Subcutaneous abdominal adipose tissue (tissue), 5 donors: Measurements from ENCODE around the gene HOXA4.

Source experiments
- H3K27ac ChIP-seq: one replicate; pipeline ENCODE4 v1.7.0; 2013; ENCODE audit warnings: low read depth, mild to moderate bottlenecking, inconsistent platforms, low read length, moderate library complexity
- H3K27me3 ChIP-seq, 5 donors: one replicate each; pipeline ENCODE4 v1.7.0; 2013; ENCODE audit warnings: low read length in 5 of 5, inconsistent platforms in 1 of 5; ENCODE audit not compliant: control insufficient read depth in 5 of 5, insufficient read depth in 4 of 5
- H3K36me3 ChIP-seq, 5 donors: one replicate each; pipeline ENCODE4 v1.7.0; 2013; ENCODE audit warnings: low read length in 5 of 5; ENCODE audit not compliant: control insufficient read depth in 5 of 5, insufficient read depth in 5 of 5
- H3K4me1 ChIP-seq, 5 donors: one replicate each; pipeline ENCODE4 v1.7.0; 2013; ENCODE audit warnings: low read length in 5 of 5, mild to moderate bottlenecking in 3 of 5, moderate library complexity in 1 of 5; ENCODE audit not compliant: control insufficient read depth in 5 of 5, insufficient read depth in 5 of 5
- H3K4me3 ChIP-seq, 5 donors: one replicate each; pipeline ENCODE4 v1.7.0; 2013; ENCODE audit warnings: low read length in 5 of 5, low read depth in 1 of 5
- H3K9ac ChIP-seq, 5 donors: one replicate each; pipeline ENCODE4 v1.7.0; 2013; ENCODE audit warnings: low read length in 5 of 5, mild to moderate bottlenecking in 4 of 5, moderate library complexity in 3 of 5
- H3K9me3 ChIP-seq, 5 donors: one replicate each; pipeline ENCODE4 v1.7.0; 2013; ENCODE audit warnings: low read length in 5 of 5; ENCODE audit not compliant: control insufficient read depth in 5 of 5
- donor health status: healthy.
- donor health status: healthy.
- donor health status: healthy.
- donor health status: healthy.
- donor health status: healthy.

Gene HOXA4

DNA sequence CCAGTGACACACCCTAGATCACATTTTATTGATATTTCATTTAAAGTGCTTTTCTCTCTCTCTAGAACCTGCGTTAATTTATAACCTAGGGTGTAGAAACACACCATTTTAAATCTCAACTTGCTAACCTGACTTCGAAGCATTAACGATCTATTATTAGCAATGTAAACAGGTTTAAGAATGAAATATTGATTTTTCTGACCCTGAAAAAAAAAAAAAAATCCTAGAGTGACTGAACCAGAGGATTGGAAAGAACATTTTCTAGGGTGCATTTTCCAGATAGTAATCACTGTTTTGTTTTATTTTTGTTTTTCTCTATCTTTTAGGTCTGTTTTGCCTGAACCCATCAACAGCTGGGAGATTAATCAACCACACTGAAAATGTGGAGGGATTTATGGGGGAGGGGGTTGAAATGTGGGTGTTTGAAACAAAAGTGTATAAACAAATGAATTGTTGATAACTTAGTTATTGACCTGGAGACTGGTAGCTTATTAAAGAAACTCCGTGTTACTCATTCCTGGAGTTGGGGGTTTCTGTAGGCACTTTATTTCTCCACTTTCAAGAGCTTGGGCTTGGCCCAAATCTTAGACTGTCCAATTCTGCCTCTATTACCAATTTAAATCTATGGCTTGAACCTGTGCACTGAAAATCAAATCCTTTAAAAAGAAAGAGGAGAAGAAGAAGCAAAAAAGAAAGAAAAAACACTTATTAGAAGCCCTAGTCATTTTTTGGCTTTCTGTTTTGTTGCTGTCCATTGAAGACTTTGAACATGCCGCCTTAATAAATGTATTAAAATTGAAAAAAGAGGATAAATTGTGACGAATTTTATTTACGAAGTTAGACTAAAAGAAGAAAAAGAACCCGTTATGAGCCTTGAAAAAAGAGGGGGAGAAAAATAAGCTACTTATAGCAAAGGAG, 30.8 kb downstream of the HOXA4 start:
- Histone ChIP-seq H3K4me1 (peaks cover 15 to 82% (median 65%) of the 10 kb centered on the region in 5 donors), H3K27me3 (no peaks in the 10 kb centered on the region), H3K27ac (peak overlapping the region; percentile 92), H3K36me3 (peaks cover 0 to 6% (median 3%) of the 10 kb centered on the region in 5 donors), H3K9ac (peak overlapping the region in 1 of 5 donors; percentile 78), H3K9me3 (no peaks in the 10 kb centered on the region), H3K4me3 (peak overlapping the region in 4 of 5 donors; percentile 59 to 94 (median 86))

DNA sequence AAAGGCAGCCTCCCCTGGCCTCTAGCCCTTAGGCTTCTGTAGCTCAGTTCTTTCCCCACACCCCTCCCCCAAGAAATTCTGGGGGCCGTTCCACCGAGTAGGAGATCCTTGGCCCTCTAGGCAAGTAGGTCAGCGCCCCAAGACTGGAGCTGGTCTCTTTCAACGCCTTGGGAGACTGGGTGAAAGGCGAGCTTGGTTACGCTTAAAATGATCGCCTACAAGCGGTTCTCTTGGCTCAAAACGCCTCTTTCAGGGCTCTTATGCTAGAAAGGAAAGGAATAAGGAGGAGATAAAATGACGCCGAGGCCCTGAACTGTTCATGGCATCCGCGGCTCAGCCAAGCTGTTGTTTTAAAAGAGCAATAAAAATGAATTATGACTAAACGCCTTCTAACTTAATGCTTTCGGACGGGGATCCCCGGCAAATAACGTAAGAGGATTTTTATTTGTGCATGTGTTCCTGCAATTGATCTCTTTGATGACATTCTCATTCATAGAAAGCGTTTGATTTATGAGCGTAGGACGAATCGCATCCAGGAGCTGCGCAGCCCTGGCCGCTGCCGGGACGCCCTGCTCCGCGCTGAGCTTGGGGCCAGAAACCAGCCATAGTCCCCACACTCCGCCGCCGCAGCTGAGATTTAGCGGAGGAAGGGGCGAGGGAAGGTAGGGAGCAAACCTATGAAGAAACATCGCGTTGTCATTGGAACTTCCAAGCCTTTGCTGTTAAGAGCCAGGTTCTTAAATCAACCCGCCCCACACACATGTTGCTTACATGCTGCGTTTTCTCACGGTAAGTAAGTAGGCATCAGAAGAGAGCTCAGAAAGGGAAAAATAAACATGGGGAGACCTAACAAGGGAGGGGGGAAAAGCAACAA, 31.7 kb downstream of the HOXA4 start:
- Histone ChIP-seq H3K36me3 (peaks cover 0 to 6% (median 3%) of the 10 kb centered on the region in 5 donors), H3K27ac (peak overlapping the region; percentile 92), H3K9ac (peak overlapping the region; percentile 48 to 86 (median 70)), H3K27me3 (peaks cover 0 to 3% (median 0%) of the 10 kb centered on the region in 5 donors), H3K4me3 (peak overlapping the region; percentile 59 to 94 (median 79)), H3K9me3 (no peaks in the 10 kb centered on the region), H3K4me1 (peaks cover 15 to 76% (median 60%) of the 10 kb centered on the region in 5 donors)

DNA sequence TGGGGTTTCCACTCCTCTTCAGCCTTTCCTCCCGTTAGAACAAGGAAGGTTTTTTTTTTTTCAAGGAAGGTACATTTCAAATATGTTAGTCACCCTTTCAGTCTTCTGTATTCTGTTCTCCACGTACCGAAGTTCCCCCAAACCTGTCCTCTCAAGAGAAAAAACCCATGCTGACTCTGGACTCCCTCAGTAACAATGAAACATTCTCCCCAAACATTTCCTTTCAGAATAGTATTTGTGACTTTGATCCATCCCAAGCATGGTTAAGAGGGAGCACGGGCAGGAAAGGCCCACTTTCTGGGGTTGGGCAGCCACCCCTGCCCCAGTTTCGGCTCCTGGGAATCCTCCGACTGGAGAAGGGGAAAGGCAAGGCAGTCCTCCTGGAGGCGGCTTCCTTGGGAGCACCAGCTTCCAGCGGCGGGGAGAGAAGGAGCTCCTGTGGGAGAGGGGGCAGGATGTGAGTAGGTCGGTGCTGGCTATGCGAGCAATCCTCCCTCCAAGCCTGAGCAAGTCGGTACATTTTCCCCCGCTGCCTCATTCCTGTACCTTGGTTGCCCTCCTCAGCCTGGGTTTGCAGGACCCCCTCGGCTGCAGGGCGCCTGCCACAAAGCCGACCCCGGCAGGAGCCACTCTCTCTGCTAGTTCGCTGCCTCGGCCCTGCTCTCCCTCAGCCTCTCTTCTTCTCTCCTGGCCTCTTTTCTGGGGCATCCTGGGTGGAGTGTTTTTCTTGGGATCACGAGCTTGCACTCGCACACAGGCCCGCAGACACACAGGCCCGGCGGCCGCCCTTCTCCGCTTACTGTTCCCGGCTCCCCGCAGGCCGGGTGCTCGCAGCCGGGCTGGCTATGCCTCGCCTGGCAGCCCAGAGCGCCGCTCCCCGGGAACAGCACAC, 32.6 kb downstream of the HOXA4 start:
- Histone ChIP-seq H3K27me3 (peaks cover 0 to 3% (median 0%) of the 10 kb centered on the region in 5 donors), H3K4me3 (peak overlapping the region; percentile 59 to 94 (median 79)), H3K27ac (peak overlapping the region; percentile 92), H3K4me1 (peaks cover 15 to 67% (median 56%) of the 10 kb centered on the region in 5 donors), H3K9ac (peak overlapping the region; percentile 48 to 90 (median 70)), H3K9me3 (no peaks in the 10 kb centered on the region), H3K36me3 (peaks cover 0 to 6% (median 3%) of the 10 kb centered on the region in 5 donors)

DNA sequence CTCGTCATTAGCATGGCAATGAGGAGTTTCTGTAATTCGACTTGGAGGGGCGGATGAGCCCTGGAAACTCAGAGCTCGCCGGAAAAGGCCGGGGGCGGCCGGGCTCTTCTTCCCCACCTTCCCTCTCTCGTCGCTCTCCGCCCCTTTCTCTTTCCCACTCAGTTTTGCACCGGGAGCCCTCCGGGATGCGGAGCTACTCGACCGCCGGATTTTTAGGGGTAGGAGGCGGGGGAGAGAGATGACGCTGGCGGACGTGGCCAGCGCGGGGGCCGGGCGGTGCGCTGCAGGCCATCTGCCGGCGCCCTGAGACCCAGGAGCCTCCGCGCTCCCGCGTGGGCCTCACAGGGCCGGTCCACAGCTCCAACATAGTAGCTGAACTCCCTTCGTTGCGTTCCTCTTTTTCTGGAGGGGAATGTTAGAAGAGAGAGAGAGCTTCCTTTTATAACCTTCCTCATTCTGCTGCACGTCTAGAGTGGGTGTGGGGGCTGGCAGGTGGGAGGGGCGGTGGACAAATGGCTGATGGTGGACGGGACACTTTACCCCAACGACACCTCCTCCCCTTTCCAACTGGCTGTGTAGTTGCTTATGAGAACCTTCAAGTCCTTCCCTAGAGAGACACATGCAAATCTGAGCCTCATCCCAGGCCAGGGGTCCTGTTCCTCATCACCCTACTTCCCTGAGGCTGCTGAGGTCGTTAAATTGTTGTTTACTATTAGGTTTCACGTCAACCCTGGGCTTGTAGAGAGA, 33.6 kb downstream of the HOXA4 start:
- Histone ChIP-seq H3K4me3 (peak overlapping the region; percentile 78 to 94 (median 92)), H3K4me1 (peaks cover 15 to 58% (median 55%) of the 10 kb centered on the region in 5 donors), H3K36me3 (peaks cover 0 to 6% (median 3%) of the 10 kb centered on the region in 5 donors), H3K27ac (peak overlapping the region; percentile 92), H3K27me3 (peaks cover 0 to 3% (median 0%) of the 10 kb centered on the region in 5 donors), H3K9ac (peak overlapping the region; percentile 63 to 90 (median 76)), H3K9me3 (no peaks in the 10 kb centered on the region)

DNA sequence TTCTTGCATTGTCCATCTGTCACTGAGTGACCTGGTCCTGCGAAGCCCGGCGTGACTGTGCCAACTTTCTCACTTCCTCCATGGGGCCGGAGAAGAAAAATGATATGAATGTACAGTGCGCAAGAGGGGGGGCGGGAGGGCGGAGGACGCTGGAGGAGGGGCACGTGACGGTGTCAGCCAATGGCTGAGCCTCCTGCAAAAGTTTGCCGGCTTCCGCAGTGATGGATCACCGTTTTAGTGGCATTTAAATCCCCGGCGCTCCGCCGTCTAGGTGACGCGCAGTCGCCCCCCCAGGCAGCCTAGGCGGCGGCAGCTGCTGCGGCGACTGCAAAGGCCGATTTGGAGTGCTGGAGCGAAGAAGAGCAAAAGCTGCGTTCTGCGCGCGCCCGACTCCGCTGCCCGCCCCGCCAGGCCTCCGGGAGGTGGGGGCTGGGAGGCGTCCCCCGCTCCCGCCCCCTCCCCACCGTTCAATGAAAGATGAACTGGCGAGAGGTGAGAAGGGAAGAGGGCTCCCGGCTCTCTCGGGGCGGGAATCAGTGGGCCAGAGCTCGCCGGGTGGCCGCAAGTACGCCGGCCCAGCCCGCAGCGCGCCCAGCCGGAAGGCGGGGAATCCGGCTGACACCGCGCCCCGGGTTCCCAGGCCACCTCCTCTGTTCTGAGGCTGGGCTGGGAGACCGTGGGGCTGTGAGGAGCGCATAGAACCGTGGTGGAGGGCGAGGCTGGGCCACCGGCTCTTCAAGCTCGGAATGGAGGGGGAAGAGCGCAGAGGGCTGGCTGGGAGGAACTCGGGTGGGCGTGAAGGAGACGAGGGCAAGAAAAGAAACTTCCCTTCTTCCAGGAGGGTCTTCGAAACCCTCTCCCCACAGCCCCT, 34.4 kb downstream of the HOXA4 start, which contains the start of gene HOXA1:
TSS of gene HOXA1 (minus strand) at position 104 of the 871 bp plus-strand sequence. CDS start at position 16, 88 bp downstream.
- H3K27ac ChIP-seq: peak within 1 kb of the TSS; percentile 92
- peak within 1 kb of the TSS in 4 of 5 donors; percentile 63 to 90 (median 81) for H3K9ac ChIP-seq
- H3K27me3 ChIP-seq: peaks cover 0 to 3% (median 0%) of the 10 kb centered on the region in 5 donors
- peak within 1 kb of the TSS; percentile 78 to 94 (median 92) for H3K4me3 ChIP-seq
- H3K36me3 ChIP-seq: peaks cover 0 to 5% (median 3%) of the 10 kb centered on the region in 5 donors
- H3K4me1 ChIP-seq: peaks cover 15 to 50% (median 47%) of the 10 kb centered on the region in 5 donors
- no peaks in the 10 kb centered on the region for H3K9me3 ChIP-seq

DNA sequence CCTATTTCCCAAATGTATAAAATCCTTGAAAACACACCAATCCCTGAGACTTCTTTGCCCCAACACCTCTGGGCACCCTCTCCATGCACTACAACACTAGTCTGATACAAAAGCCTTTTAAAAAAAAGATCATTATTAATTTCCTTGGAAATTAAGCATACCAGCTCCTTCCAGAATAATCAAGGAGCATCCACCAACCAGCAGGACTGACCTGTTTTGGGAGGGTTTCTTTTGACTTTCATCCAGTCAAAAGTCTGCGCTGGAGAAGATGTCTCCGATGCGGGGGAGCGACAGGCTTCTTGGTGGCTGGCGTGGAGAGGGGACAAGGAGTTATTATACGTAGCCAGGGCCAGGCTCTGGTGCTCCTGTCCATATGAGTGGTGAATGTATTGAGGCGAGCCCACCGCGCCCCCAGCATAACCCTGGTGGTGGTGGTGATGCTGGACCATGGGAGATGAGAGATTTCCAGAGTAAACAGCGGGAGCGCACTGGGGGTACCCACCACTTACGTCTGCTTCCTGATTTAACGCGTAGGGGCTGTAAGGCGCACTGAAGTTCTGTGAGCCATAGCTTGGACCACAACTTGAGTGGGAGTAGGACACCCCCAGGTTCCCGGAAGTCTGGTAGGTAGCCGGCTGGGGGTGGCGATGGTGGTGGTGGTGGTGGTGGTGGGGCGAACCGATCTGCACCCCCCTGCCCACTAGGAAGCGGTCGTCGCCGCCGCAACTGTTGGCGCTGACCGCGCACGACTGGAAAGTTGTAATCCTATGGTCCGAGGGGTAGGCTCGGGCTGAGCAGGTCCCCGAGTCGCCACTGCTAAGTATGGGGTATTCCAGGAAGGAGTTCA, 35.3 kb downstream of the HOXA4 start:
- peaks cover 11 to 42% (median 38%) of the 10 kb centered on the region in 5 donors for H3K4me1 ChIP-seq
- H3K9me3 ChIP-seq: no peaks in the 10 kb centered on the region
- H3K9ac ChIP-seq: peak overlapping the region in 1 of 5 donors; percentile 38
- H3K36me3 ChIP-seq: peaks cover 0 to 2% (median 0%) of the 10 kb centered on the region in 5 donors
- H3K27me3 ChIP-seq: peaks cover 0 to 3% (median 0%) of the 10 kb centered on the region in 5 donors
- H3K27ac ChIP-seq: no peak overlapping the region
- H3K4me3 ChIP-seq: peak overlapping the region; percentile 74 to 94 (median 79)

DNA sequence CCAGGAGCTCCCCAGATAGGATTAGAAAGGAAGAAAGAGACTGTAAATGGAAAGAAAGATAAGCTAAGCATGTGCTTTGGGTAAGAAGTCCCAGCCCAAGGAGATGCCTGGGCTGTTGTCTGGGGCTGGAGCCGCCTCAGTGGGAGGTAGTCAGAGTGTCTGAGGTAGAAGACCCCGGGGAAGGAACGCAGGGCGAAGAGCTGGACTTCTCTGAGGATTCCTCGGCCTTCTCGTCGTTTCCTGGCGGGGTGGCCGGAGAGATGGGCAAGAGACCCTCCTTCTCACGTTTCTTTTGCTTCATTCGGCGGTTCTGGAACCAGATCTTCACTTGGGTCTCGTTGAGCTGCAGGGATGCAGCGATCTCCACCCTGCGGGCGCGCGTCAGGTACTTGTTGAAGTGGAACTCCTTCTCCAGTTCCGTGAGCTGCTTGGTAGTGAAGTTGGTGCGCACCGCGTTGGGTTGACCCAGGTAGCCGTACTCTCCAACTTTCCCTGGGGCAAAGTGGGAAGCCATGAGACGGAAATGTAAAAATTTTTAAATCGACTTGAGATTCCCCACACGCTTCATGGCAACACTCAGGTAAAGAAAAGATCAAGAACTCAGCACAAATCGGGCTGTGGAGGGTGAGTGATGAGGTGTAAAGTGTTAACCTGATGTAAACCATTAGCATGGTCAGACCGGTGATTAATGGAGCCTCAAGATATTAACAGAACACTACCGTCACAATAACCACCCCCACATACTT, 36.1 kb downstream of the HOXA4 start:
- Histone ChIP-seq H3K27me3 (peaks cover 0 to 3% (median 0%) of the 10 kb centered on the region in 5 donors), H3K27ac (no peak overlapping the region), H3K9ac (no peak overlapping the region), H3K9me3 (no peaks in the 10 kb centered on the region), H3K36me3 (no peaks in the 10 kb centered on the region), H3K4me3 (no peak overlapping the region), H3K4me1 (peaks cover 11 to 39% (median 37%) of the 10 kb centered on the region in 5 donors)
